Liver (tissue), 3 donors: Measurements from ENCODE around the gene BSDC1.

Source experiments
- CTCF ChIP-seq: fragments of 150-350 bp; IDR thresholded peaks from 2 replicates; pipeline ENCODE4 v1.5.1; 2017; ENCODE audit warnings: improper control_type of control experiment, low read depth, low read length; ENCODE audit not compliant: missing input control
- FOXA1 ChIP-seq: IDR thresholded peaks from 2 replicates; pipeline ENCODE4 v1.6.1; 2016; ENCODE audit warnings: antibody characterized with exemption
- FOXA2 ChIP-seq: IDR thresholded peaks from 2 replicates; pipeline ENCODE4 v1.6.1; 2016; ENCODE audit warnings: antibody characterized with exemption
- MAX ChIP-seq: IDR thresholded peaks from 2 replicates; pipeline ENCODE4 v1.6.1; 2016; ENCODE audit warnings: antibody characterized with exemption
- RXRA ChIP-seq, 2 donors: IDR thresholded peaks; 2 replicates each; pipeline ENCODE4 v1.6.1; 2017 to 2018; ENCODE audit warnings: antibody characterized with exemption in 2 of 2, mild to moderate bottlenecking in 1 of 2
- SP1 ChIP-seq: IDR thresholded peaks from 2 replicates; pipeline ENCODE4 v1.6.1; 2018; ENCODE audit warnings: antibody characterized with exemption, mild to moderate bottlenecking
- ZBTB33 ChIP-seq: IDR thresholded peaks from 2 replicates; pipeline ENCODE4 v1.6.1; 2016; ENCODE audit warnings: antibody characterized with exemption
- donor health status: healthy.
- donor health status: healthy.

GRCh38 chr1:32342704-32343103 is 51.5 kb downstream of the BSDC1 start:
- TF ChIP-seq CTCF (no peak), FOXA2 (no peak), MAX (no peak), FOXA1 (no peak), ZBTB33 (no peak), SP1 (no peak), RXRA (IDR thresholded peaks at IDR 0.05) (no peak)
